Heart left ventricle (tissue), 13 donors: ENCODE data around the gene RNF213.

Experiments
- CTCF ChIP-seq, 12 donors: fragments of 200-600 bp; sonication (generic) in 4 of 12; IDR thresholded peaks; one replicate each; pipeline versions ENCODE4 v1.5.0 to v1.8.0; 2018 to 2022; ENCODE audit warnings: antibody characterized with exemption in 12 of 12, mild to moderate bottlenecking in 5 of 12
- POLR2A ChIP-seq, 2 donors: fragments of 450-650 bp; IDR thresholded peaks; one replicate each; pipeline ENCODE4 v1.6.1; 2017; ENCODE audit warnings: antibody characterized with exemption in 2 of 2, mild to moderate bottlenecking in 2 of 2, moderate library complexity in 2 of 2
- donor health status: ischemic (EF 13 %, LVEDD 7.1; RV severe dilation, severe dysfunction).
- donor health status: DM: no; HTN: yes; CAD: no.
- donor health status: DM: no; HTN: no; CAD: no.
- donor health status: ischemic (EF 25% LVEDD 6.9; RV normal size, moderate dysfunction).
- donor health status: ischemic (EF 25% LVEDD 5.7; RV mildly dilated, moderate dysfunction).
- donor health status: ischemic (EF 35%, LVEDD 5.7; RV mildly dilated, moderate dysfunction).
- donor health status: nonischemic (EF 11% LVEDD 7.7; RV severe dilation, severe dysfunction).
- donor health status: DM: yes; HTN: yes; CAD: no.
- donor health status: PGD.
- donor health status: ischemic (EF 29% LVEDD 5.4; RV normal size, mild dysfunction).
- donor health status: nonischemic (EF 23%, LVEDD 6.1; RV moderate dilation, normal function).

GRCh38 chr17:80262291-80262690 is 1.6 kb downstream of the RNF213 start:
- no peak for TF ChIP-seq POLR2A (IDR thresholded peaks at IDR 0.05)
- TF ChIP-seq CTCF (IDR thresholded peaks at IDR 0.05): no peak
